ENCODE results near the gene SPTLC2. TPM values are rescaled to one million over a fixed set of nuclear protein-coding genes. Genes with fewer than 3 reads are reported as not detected.
"Not testable (repeated sequence)": the region's sequence is repeated elsewhere in the genome, so short reads cannot be mapped to it uniquely, and the experiment has no call there.

The SPTLC2 gene
- total and polyA plus RNA-seq, 5 donors from 2014 or later, result 8.9 to 18.1 (median 10.1) TPM

- H3K27ac ChIP-seq (ENCODE audit: insufficient read depth, low read length, poor library complexity, severe bottlenecking), result no peak overlapping the region
- peaks cover 2 to 16% (median 7%) of the 10 kb centered on the region in 4 donors for H3K4me1 Mint-ChIP-seq
Observed at GRCh38 chr14:77554816-77555599, 61.4 kb downstream of the SPTLC2 start.

GRCh38 chr14:77554207-77554606 lies 62.2 kb downstream of the SPTLC2 start:
- Mint-ChIP-seq H3K4me3 (peak overlapping the region in 1 of 4 donors; percentile 51), H3K9me3 (no peaks in the 10 kb centered on the region), H3K27me3 (no peaks in the 10 kb centered on the region), H3K4me1 (peaks cover 5 to 16% (median 7%) of the 10 kb centered on the region in 4 donors), H3K36me3 (peaks cover 42% of the 10 kb centered on the region), H3K27ac (peak overlapping the region; percentile 4 to 70 (median 18))
- Histone ChIP-seq H3K36me3 (ENCODE audit: control insufficient read depth, insufficient read depth, low read length) (peaks cover 55% of the 10 kb centered on the region), H3K4me1 (ENCODE audit: control insufficient read depth, insufficient read depth, low read length, poor library complexity, severe bottlenecking) (no peaks in the 10 kb centered on the region), H3K9me3 (ENCODE audit: control insufficient read depth in 2 of 2, low read length in 2 of 2) (no peaks in the 10 kb centered on the region), H3K27ac (ENCODE audit: insufficient read depth, low read length, poor library complexity, severe bottlenecking) (no peak overlapping the region), H3K27me3 (ENCODE audit: control insufficient read depth, insufficient read depth, low read length) (no peaks in the 10 kb centered on the region), H3K4me3 (ENCODE audit: low read depth, low read length) (no peak overlapping the region)
- ATAC-seq (ENCODE audit: low read depth in 2 of 2) (no peak), DNase-seq (no peak)

More at GRCh38 chr14:77554816-77555599, 61.4 kb downstream of the SPTLC2 start:
- Mint-ChIP-seq H3K27me3 (no peaks in the 10 kb centered on the region), H3K36me3 (peaks cover 37% of the 10 kb centered on the region), H3K27ac (peak overlapping the region; percentile 49 to 82 (median 70)), H3K9me3 (no peaks in the 10 kb centered on the region), H3K4me3 (no peak overlapping the region)
- Histone ChIP-seq H3K4me1 (ENCODE audit: control insufficient read depth, insufficient read depth, low read length, poor library complexity, severe bottlenecking) (no peaks in the 10 kb centered on the region), H3K9me3 (ENCODE audit: control insufficient read depth in 2 of 2, low read length in 2 of 2) (no peaks in the 10 kb centered on the region), H3K36me3 (ENCODE audit: control insufficient read depth, insufficient read depth, low read length) (peaks cover 52% of the 10 kb centered on the region), H3K27me3 (ENCODE audit: control insufficient read depth, insufficient read depth, low read length) (no peaks in the 10 kb centered on the region), H3K4me3 (ENCODE audit: low read depth, low read length) (no peak overlapping the region)
- ATAC-seq (ENCODE audit: low read depth in 2 of 2), result no peak
- DNase-seq, result no peak

DNA sequence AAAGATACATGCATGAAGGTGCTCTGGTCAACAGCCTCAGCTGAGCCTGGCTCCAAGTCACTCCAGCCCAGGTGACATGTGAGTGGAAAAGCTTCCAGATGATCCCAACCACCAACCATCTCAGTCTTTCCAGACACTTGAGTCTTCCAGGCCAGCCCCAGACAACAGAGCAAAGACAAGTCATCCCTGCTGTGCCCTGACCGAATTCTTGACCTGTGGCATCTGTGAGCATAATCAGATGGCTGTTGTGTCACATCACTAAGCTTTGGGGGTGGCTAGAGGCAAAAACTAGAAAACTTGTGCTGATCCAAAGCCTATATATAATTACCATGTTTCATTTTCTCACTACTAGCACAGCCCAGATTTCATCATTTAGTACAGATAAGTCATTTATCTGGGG lies 67.0 kb downstream of the SPTLC2 start:
- H3K9me3 Mint-ChIP-seq, result no peaks in the 10 kb centered on the region
- Histone ChIP-seq H3K36me3 (ENCODE audit: control insufficient read depth, insufficient read depth, low read length) (peaks cover 46% of the 10 kb centered on the region), H3K4me1 (ENCODE audit: control insufficient read depth, insufficient read depth, low read length, poor library complexity, severe bottlenecking) (no peaks in the 10 kb centered on the region), H3K4me3 (ENCODE audit: low read depth, low read length) (no peak overlapping the region), H3K9me3 (ENCODE audit: control insufficient read depth in 2 of 2, low read length in 2 of 2) (no peaks in the 10 kb centered on the region), H3K27ac (ENCODE audit: insufficient read depth, low read length, poor library complexity, severe bottlenecking) (no peak overlapping the region), H3K27me3 (ENCODE audit: control insufficient read depth, insufficient read depth, low read length) (no peaks in the 10 kb centered on the region)
- H3K36me3 Mint-ChIP-seq, result peaks cover 40% of the 10 kb centered on the region
- no peak overlapping the region for H3K27ac Mint-ChIP-seq
- no peaks in the 10 kb centered on the region for H3K27me3 Mint-ChIP-seq
- ATAC-seq (ENCODE audit: low read depth in 2 of 2), result no peak
- no peak for DNase-seq
- no peak overlapping the region for H3K4me3 Mint-ChIP-seq
- peaks cover 0 to 8% (median 5%) of the 10 kb centered on the region in 4 donors for H3K4me1 Mint-ChIP-seq

DNA sequence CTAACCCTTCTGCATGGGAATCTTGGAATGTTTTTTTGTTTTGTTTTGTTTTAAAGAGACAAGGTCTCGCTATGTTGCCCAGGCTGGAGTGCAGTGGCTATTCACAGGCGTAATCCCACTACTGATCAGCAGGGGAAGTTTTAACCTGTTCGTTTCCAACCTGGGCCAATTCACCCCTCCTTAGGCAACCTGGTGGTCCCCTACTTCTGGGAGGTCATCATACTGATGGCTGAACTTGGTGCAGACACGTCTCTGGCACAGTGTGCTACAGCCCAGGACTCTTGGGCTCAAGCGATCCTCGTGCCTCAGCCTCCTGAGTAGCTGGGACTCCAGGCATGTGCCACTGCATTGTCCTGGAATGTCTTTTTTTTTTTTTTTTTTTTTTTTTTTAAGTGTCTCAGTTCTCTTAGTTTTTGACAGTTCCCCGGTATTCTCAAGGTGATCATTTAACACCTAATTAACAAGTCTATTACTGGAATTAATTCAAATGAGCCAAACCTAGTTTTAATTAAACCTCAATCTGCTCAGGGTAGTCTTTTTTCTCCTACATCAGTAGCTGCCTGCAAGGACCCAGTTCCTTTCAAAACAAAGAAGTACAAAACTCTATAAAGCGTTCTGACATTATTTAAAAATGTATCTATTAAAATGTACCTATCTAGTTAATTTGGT lies 68.8 kb downstream of the SPTLC2 start:
- no peaks in the 10 kb centered on the region for H3K27me3 ChIP-seq (ENCODE audit: control insufficient read depth, insufficient read depth, low read length)
- no peak overlapping the region for H3K27ac ChIP-seq (ENCODE audit: insufficient read depth, low read length, poor library complexity, severe bottlenecking)
- peaks cover 0 to 7% (median 0%) of the 10 kb centered on the region in 4 donors for H3K4me1 Mint-ChIP-seq
- no peaks in the 10 kb centered on the region for H3K27me3 Mint-ChIP-seq
- H3K9me3 ChIP-seq (ENCODE audit: control insufficient read depth in 2 of 2, low read length in 2 of 2), result no peaks in the 10 kb centered on the region
- H3K36me3 Mint-ChIP-seq, result peaks cover 36% of the 10 kb centered on the region
- no peak overlapping the region for H3K27ac Mint-ChIP-seq
- no peak overlapping the region for H3K4me3 Mint-ChIP-seq
- no peak overlapping the region for H3K4me3 ChIP-seq (ENCODE audit: low read depth, low read length)
- DNase-seq, result no peak
- no peaks in the 10 kb centered on the region for H3K9me3 Mint-ChIP-seq
- no peak for ATAC-seq (ENCODE audit: low read depth in 2 of 2)
- peaks cover 2% of the 10 kb centered on the region for H3K4me1 ChIP-seq (ENCODE audit: control insufficient read depth, insufficient read depth, low read length, poor library complexity, severe bottlenecking)
- H3K36me3 ChIP-seq (ENCODE audit: control insufficient read depth, insufficient read depth, low read length), result peaks cover 46% of the 10 kb centered on the region

GRCh38 chr14:77545171-77545570 lies 71.3 kb downstream of the SPTLC2 start:
- H3K27ac ChIP-seq (ENCODE audit: insufficient read depth, low read length, poor library complexity, severe bottlenecking); ATAC-seq (ENCODE audit: low read depth in 2 of 2); H3K4me1 Mint-ChIP-seq; H3K9me3 ChIP-seq (ENCODE audit: control insufficient read depth in 2 of 2, low read length in 2 of 2); H3K4me1 ChIP-seq (ENCODE audit: control insufficient read depth, insufficient read depth, low read length, poor library complexity, severe bottlenecking); H3K4me3 Mint-ChIP-seq; H3K9me3 Mint-ChIP-seq; DNase-seq; H3K27me3 Mint-ChIP-seq; H3K4me3 ChIP-seq (ENCODE audit: low read depth, low read length); H3K27me3 ChIP-seq (ENCODE audit: control insufficient read depth, insufficient read depth, low read length); H3K27ac Mint-ChIP-seq: not testable (repeated sequence)
- H3K36me3 Mint-ChIP-seq, result peaks cover 25% of the 10 kb centered on the region
- H3K36me3 ChIP-seq (ENCODE audit: control insufficient read depth, insufficient read depth, low read length), result peaks cover 31% of the 10 kb centered on the region

GRCh38 chr14:77544571-77544970 lies 71.9 kb downstream of the SPTLC2 start:
- H3K9me3 Mint-ChIP-seq, result no peaks in the 10 kb centered on the region
- H3K27me3 Mint-ChIP-seq, result no peaks in the 10 kb centered on the region
- peaks cover 29% of the 10 kb centered on the region for H3K36me3 ChIP-seq (ENCODE audit: control insufficient read depth, insufficient read depth, low read length)

DNA sequence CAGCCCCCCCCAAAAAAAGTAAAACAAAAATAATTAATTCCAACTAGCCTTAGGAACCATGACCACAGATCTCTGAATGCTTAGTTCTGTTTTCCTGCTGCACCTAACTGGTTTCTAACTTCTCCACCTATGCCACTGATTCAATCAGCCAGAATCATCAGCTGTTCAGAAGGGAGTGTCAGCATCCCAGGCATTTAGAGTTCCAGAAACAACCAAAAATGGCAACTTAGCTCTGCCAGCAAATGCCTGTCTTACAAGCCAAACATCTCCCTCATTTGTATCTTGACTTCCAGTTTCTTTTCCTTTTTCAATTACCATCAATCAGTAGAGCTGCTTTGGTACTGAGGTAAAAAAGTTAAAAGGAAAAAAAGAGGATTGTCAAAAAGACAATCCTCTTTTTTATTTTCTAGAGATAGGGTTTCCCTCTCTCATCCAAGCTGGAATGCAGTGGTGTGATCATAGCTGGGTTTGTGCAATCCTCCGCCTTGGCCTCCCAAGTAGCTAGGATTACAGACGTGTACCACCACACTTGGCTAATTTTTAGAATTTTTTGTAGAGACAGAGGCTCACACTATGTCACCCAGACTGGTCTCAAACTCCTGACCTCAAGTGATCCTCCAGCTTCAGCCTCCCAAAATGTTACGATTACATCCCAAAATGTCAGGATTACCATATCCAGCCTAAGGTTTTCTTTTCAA lies 72.7 kb downstream of the SPTLC2 start:
- no peaks in the 10 kb centered on the region for H3K27me3 Mint-ChIP-seq
- no peak overlapping the region for H3K27ac ChIP-seq (ENCODE audit: insufficient read depth, low read length, poor library complexity, severe bottlenecking)
- peaks cover 0 to 5% (median 0%) of the 10 kb centered on the region in 4 donors for H3K4me1 Mint-ChIP-seq
- no peak for DNase-seq
- ATAC-seq (ENCODE audit: low read depth in 2 of 2), result no peak
- no peaks in the 10 kb centered on the region for H3K9me3 ChIP-seq (ENCODE audit: control insufficient read depth in 2 of 2, low read length in 2 of 2)
- H3K36me3 ChIP-seq (ENCODE audit: control insufficient read depth, insufficient read depth, low read length), result peaks cover 21% of the 10 kb centered on the region
- no peaks in the 10 kb centered on the region for H3K27me3 ChIP-seq (ENCODE audit: control insufficient read depth, insufficient read depth, low read length)
- no peak overlapping the region for H3K4me3 ChIP-seq (ENCODE audit: low read depth, low read length)
- peaks cover 2% of the 10 kb centered on the region for H3K4me1 ChIP-seq (ENCODE audit: control insufficient read depth, insufficient read depth, low read length, poor library complexity, severe bottlenecking)
- no peak overlapping the region for H3K4me3 Mint-ChIP-seq
- peaks cover 16% of the 10 kb centered on the region for H3K36me3 Mint-ChIP-seq
- peak overlapping the region in 2 of 3 donors; percentile 10 to 20 for H3K27ac Mint-ChIP-seq
- no peaks in the 10 kb centered on the region for H3K9me3 Mint-ChIP-seq

More at GRCh38 chr14:77544571-77544970, 71.9 kb downstream of the SPTLC2 start:
- Mint-ChIP-seq H3K36me3 (peaks cover 20% of the 10 kb centered on the region), H3K4me3 (no peak overlapping the region), H3K4me1 (peaks cover 0 to 5% (median 0%) of the 10 kb centered on the region in 4 donors), H3K27ac (no peak overlapping the region)
- Histone ChIP-seq H3K27me3 (ENCODE audit: control insufficient read depth, insufficient read depth, low read length) (no peaks in the 10 kb centered on the region), H3K27ac (ENCODE audit: insufficient read depth, low read length, poor library complexity, severe bottlenecking) (no peak overlapping the region), H3K9me3 (ENCODE audit: control insufficient read depth in 2 of 2, low read length in 2 of 2) (no peaks in the 10 kb centered on the region), H3K4me1 (ENCODE audit: control insufficient read depth, insufficient read depth, low read length, poor library complexity, severe bottlenecking) (peaks cover 2% of the 10 kb centered on the region), H3K4me3 (ENCODE audit: low read depth, low read length) (no peak overlapping the region)
- DNase-seq (no peak), ATAC-seq (ENCODE audit: low read depth in 2 of 2) (no peak)

All from CD4-positive, CD25-positive, alpha-beta regulatory T cell (primary cell).